Measurements from ENCODE around the gene GMPR.

Gene GMPR

DNA sequence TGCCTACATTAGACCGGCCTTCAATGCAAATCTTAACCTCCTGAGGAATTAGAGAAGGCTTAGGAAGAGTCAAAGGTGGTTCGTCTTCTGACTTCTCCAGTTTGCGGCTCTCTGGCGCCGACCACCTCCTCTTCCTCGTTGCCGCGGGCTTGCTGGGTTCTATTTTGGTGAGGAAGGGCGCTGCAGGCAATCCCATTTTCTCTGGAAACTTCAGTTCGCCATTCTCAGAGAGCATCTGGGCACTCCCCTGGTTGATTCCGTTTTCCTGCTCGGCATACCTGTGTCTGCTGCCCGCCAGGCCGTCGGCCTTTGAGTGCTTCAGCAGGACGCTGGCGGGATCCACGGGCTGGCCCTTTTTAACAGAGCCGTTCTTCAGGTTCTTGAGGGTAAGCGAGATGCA is 67.9 kb downstream of the GMPR start:
- H3K9me3 ChIP-seq: no peaks in the 10 kb centered on the region
- no peaks in the 10 kb centered on the region for H3K27me3 ChIP-seq
- H3K27ac ChIP-seq: no peak overlapping the region
- peaks cover 58% of the 10 kb centered on the region for H3K36me3 ChIP-seq
- TF ChIP-seq, protein P1, sequence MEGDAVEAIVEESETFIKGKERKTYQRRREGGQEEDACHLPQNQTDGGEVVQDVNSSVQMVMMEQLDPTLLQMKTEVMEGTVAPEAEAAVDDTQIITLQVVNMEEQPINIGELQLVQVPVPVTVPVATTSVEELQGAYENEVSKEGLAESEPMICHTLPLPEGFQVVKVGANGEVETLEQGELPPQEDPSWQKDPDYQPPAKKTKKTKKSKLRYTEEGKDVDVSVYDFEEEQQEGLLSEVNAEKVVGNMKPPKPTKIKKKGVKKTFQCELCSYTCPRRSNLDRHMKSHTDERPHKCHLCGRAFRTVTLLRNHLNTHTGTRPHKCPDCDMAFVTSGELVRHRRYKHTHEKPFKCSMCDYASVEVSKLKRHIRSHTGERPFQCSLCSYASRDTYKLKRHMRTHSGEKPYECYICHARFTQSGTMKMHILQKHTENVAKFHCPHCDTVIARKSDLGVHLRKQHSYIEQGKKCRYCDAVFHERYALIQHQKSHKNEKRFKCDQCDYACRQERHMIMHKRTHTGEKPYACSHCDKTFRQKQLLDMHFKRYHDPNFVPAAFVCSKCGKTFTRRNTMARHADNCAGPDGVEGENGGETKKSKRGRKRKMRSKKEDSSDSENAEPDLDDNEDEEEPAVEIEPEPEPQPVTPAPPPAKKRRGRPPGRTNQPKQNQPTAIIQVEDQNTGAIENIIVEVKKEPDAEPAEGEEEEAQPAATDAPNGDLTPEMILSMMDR (IDR thresholded peaks at IDR 0.05): no peak
- no peaks in the 10 kb centered on the region for H3K4me1 ChIP-seq (ENCODE audit: control insufficient read depth in 1 of 2, insufficient read depth in 1 of 2, low read depth in 1 of 2, low read length in 1 of 2)
- no peak overlapping the region for H3K4me3 ChIP-seq (ENCODE audit: low read depth in 1 of 2, low read length in 1 of 2)

DNA sequence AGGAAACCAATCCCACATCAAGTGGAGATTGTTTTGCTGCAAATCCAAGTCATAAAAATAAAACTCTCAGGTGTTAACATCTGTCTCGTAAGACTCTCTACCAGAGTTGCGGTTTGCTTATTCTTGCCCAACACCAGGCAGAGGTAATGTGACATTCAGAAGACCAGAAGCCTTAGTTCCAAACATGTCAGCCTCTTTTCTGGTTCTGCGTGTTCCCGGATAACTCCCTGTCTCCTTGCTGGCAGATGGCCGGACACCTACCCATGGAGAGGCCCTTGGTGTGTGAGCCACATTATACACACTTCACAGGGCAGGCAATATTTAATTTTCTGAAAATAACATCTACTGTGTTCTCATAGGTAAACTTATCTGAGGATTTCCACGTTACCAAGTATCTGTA is 73.4 kb downstream of the GMPR start:
- Histone ChIP-seq H3K4me1 (ENCODE audit: control insufficient read depth in 1 of 2, insufficient read depth in 1 of 2, low read depth in 1 of 2, low read length in 1 of 2) (no peaks in the 10 kb centered on the region), H3K9me3 (no peaks in the 10 kb centered on the region), H3K36me3 (peaks cover 13% of the 10 kb centered on the region), H3K27me3 (no peaks in the 10 kb centered on the region), H3K4me3 (ENCODE audit: low read depth in 1 of 2, low read length in 1 of 2) (no peak overlapping the region), H3K27ac (no peak overlapping the region)
- TF ChIP-seq, protein P1 (IDR thresholded peaks at IDR 0.05): no peak

DNA sequence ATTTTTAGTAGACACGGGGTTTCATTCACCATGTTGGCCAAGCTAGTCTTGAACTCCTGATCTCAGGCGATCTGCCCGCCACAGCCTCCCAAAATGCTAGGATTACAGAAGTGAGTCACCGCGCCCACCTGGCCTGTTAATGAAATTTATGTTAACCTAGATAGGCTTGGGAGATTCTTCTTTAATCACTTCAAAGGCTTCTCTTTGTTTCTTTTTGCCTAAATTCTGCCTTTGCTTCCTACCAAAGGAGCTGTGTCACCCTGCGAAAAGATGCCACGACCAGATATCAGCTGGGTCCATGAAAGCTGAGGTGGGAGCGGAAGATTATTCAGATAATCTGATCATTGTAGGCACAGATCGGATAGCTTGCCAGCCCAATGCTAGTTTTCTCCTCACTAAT is 75.3 kb downstream of the GMPR start:
- no peak overlapping the region for H3K4me3 ChIP-seq (ENCODE audit: low read depth in 1 of 2, low read length in 1 of 2)
- no peaks in the 10 kb centered on the region for H3K27me3 ChIP-seq
- H3K4me1 ChIP-seq (ENCODE audit: control insufficient read depth in 1 of 2, insufficient read depth in 1 of 2, low read depth in 1 of 2, low read length in 1 of 2): no peaks in the 10 kb centered on the region
- H3K27ac ChIP-seq: no peak overlapping the region
- no peaks in the 10 kb centered on the region for H3K9me3 ChIP-seq
- TF ChIP-seq, protein P1 (IDR thresholded peaks at IDR 0.05): no peak
- H3K36me3 ChIP-seq: peaks cover 10% of the 10 kb centered on the region

DNA sequence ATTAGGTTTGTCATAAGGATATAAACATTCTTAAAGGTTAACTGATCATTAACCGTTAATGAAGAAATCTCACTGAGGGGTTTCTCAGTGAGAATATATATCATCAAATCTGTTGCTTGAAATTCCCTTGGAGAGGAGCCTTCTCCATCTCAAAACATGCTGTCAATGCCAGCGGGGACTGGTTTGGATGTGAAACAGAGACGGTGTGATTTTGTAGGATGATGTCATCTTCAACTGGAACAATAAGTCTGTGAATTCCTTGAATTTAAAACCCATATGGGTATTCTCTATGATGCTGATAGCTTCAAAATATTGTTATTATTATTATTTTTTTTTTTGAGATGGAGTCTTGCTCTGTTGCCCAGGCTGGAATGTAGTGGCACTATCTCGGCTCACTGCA is 75.9 kb downstream of the GMPR start:
- no peaks in the 10 kb centered on the region for H3K9me3 ChIP-seq
- H3K27me3 ChIP-seq: no peaks in the 10 kb centered on the region
- no peak overlapping the region for H3K4me3 ChIP-seq (ENCODE audit: low read depth in 1 of 2, low read length in 1 of 2)
- no peaks in the 10 kb centered on the region for H3K4me1 ChIP-seq (ENCODE audit: control insufficient read depth in 1 of 2, insufficient read depth in 1 of 2, low read depth in 1 of 2, low read length in 1 of 2)
- no peak overlapping the region for H3K27ac ChIP-seq
- peaks cover 10% of the 10 kb centered on the region for H3K36me3 ChIP-seq
- TF ChIP-seq, protein P1 (IDR thresholded peaks at IDR 0.05): no peak

DNA sequence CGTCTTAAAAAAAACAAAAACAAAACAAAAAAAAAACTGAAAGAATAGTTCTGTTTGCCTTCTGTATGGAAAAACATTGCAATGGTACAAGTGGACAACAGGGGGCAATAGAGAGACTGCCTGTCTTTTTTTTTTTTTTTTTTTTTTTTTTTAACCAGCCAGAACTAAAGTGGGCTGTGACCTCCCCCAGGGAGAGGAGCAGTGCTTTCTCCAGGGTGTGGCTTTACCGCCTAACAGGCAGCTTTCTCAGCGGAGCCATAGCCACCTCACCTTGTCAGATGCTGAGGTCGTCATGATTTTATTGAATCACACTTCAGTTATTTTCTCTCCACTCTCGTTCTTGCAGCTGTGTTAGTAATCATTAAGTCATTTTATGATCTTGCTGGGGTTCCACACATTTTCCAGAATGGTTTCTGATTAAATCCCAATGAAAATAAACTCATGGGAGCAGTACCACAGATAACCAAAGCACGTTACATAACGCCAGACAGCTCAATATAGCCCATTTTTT is 78.4 kb downstream of the GMPR start:
- TF ChIP-seq, protein P1 (IDR thresholded peaks at IDR 0.05): peak; percentile 39
- Histone ChIP-seq H3K9me3 (no peaks in the 10 kb centered on the region), H3K36me3 (peaks cover 15% of the 10 kb centered on the region), H3K4me3 (ENCODE audit: low read depth in 1 of 2, low read length in 1 of 2) (no peak overlapping the region), H3K4me1 (ENCODE audit: control insufficient read depth in 1 of 2, insufficient read depth in 1 of 2, low read depth in 1 of 2, low read length in 1 of 2) (peaks cover 6 to 11% of the 10 kb centered on the region in 2 experiments), H3K27me3 (no peaks in the 10 kb centered on the region), H3K27ac (no peak overlapping the region)

DNA sequence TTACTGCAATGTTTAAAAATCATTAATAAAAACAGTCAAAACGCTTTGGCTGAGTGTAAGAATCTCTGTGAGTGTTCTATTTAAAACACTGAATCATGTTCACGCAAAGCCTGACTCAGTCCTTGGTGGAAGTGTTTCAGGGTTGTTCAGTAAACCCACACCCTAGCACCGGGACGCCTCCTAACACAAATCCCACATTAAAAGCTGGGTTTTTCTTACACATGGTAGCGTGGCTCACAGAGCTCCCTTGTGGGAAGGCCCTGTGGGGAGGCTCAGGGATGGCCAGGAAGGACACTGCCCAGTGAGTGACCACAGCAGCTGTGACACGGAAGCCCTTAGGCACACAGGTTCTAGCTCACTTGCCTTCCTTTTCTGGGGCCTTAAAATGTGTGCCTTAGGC is 80.2 kb downstream of the GMPR start:
- peaks cover 6 to 11% of the 10 kb centered on the region in 2 experiments for H3K4me1 ChIP-seq (ENCODE audit: control insufficient read depth in 1 of 2, insufficient read depth in 1 of 2, low read depth in 1 of 2, low read length in 1 of 2)
- H3K9me3 ChIP-seq: no peaks in the 10 kb centered on the region
- TF ChIP-seq, protein P1 (IDR thresholded peaks at IDR 0.05): no peak
- H3K27ac ChIP-seq: no peak overlapping the region
- H3K36me3 ChIP-seq: peaks cover 20% of the 10 kb centered on the region
- no peaks in the 10 kb centered on the region for H3K27me3 ChIP-seq
- no peak overlapping the region for H3K4me3 ChIP-seq (ENCODE audit: low read depth in 1 of 2, low read length in 1 of 2)

Measured in neutrophil (primary cell).